ENCODE results near the gene SPEN.

DNA sequence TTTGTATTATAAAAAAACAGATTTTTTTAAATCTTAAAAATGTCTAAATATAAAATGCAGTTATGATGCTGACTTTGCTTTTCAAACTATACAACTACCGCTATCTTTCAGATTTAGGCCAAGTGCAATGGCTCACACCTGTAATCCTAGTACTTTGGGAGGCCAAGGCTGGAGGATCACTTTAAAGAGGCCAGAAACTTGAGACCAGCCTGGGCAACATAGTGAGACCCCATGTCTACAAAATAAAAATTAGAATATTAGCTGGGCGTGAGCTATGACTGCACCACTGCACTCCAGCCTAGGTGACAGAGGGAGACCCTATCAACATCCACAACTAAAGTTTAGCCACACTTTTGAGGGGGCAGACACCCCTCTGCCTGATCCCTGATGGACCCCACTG, 108.0 kb downstream of the SPEN start:
- TF ChIP-seq RFX5 (IDR thresholded peaks at IDR 0.05; ENCODE audit: low read depth, low read length) (no peak), MYC (IDR thresholded peaks at IDR 0.05; ENCODE audit: low read depth, low read length) (no peak), MYC (CRISPR knock-in tag; IDR thresholded peaks at IDR 0.05; ENCODE audit: borderline replicate concordance, low read depth) (no peak)

Measured in K562 (cell line).